GM12872 (cell line): ENCODE data around the gene BMP7.

ENCODE experiments used
- CTCF ChIP-seq: IDR thresholded peaks from 3 replicates; pipeline ENCODE4 v1.5.1; 2011; ENCODE audit warnings: low read depth, mild to moderate bottlenecking, low read length, moderate library complexity; ENCODE audit not compliant: insufficient read depth

Gene BMP7

GRCh38 chr20:57210054-57210910 lies 56.2 kb downstream of the BMP7 start:
- TF ChIP-seq CTCF: no peak

GRCh38 chr20:57209413-57209812 lies 57.0 kb downstream of the BMP7 start:
- no peak for TF ChIP-seq CTCF

- TF ChIP-seq CTCF: no peak
Measured at GRCh38 chr20:57208198-57208597, 58.2 kb downstream of the BMP7 start.

GRCh38 chr20:57207251-57207650 lies 59.2 kb downstream of the BMP7 start:
- no peak for TF ChIP-seq CTCF

GRCh38 chr20:57205606-57206219 lies 60.7 kb downstream of the BMP7 start:
- TF ChIP-seq CTCF: no peak

- TF ChIP-seq CTCF: no peak
Measured at GRCh38 chr20:57203986-57204385, 62.5 kb downstream of the BMP7 start.

GRCh38 chr20:57203204-57203603 lies 63.2 kb downstream of the BMP7 start:
- no peak for TF ChIP-seq CTCF
